CD4-positive, alpha-beta T cell (primary cell): ENCODE results near the gene DCDC1. TPM values are rescaled to one million over a fixed set of nuclear protein-coding genes. Genes with fewer than 3 reads are reported as not detected.

Experiments used
- ATAC-seq: fragments of 200-7000 bp; cut with Tn5 transposase; one replicate; pipeline ENCODE4 v1.10.0; 2022; ENCODE audit warnings: mild to moderate bottlenecking; ENCODE audit not compliant: poor library complexity
- CTCF ChIA-PET: fragments of 350-600 bp; sonication (Branson Sonifier 250); formaldehyde crosslinking; loops from one replicate; lab custom pipeline; 2021; ENCODE audit warnings: antibody characterized with exemption, inconsistent platforms; lab: Charles Lee
- POLR2A ChIA-PET: fragments of 350-600 bp; sonication (Branson Sonifier 250); formaldehyde crosslinking; loops from one replicate; lab custom pipeline; 2021; ENCODE audit warnings: antibody characterized with exemption, inconsistent platforms; lab: Charles Lee
- DNase-seq, 14 experiments: peaks; one replicate each; pipeline ENCODE4 v3.0.0-alpha.2; 2013 to 2020; ENCODE audit warnings: mixed read lengths in 2 of 14
- H3K27ac ChIP-seq, 2 donors: one replicate each; pipeline versions ENCODE4 v1.5.1 to v1.7.0; 2013; ENCODE audit warnings: low read length in 2 of 2, low read depth in 1 of 2, mild to moderate bottlenecking in 1 of 2
- H3K27me3 ChIP-seq, 2 experiments: 1 replicate in 1 of 2; 2 replicates in 1 of 2; pipeline versions ENCODE4 v1.6.1 to v1.7.0; 2013; ENCODE audit warnings: low read length in 2 of 2, control low read depth in 1 of 2, mild to moderate bottlenecking in 1 of 2, moderate library complexity in 1 of 2; ENCODE audit not compliant: insufficient read depth in 2 of 2, control insufficient read depth in 1 of 2
- H3K36me3 ChIP-seq: one replicate; pipeline ENCODE4 v1.6.1; 2013; ENCODE audit warnings: low read length, control low read depth; ENCODE audit not compliant: insufficient read depth
- H3K4me1 ChIP-seq: one replicate; pipeline ENCODE4 v1.6.1; 2013; ENCODE audit warnings: low read length, control low read depth; ENCODE audit not compliant: insufficient read depth
- H3K4me3 ChIP-seq: one replicate; pipeline ENCODE4 v1.5.1; 2013; ENCODE audit warnings: mild to moderate bottlenecking, low read length, moderate library complexity
- H3K9me3 ChIP-seq, 2 experiments: 1 replicate in 1 of 2; 2 replicates in 1 of 2; pipeline versions ENCODE4 v1.6.1 to v1.7.0; 2013; ENCODE audit warnings: low read length in 2 of 2, mild to moderate bottlenecking in 2 of 2, control low read depth in 1 of 2, moderate library complexity in 1 of 2; ENCODE audit not compliant: control insufficient read depth in 1 of 2, insufficient read depth in 1 of 2
- H3K27ac Mint-ChIP-seq: one replicate; pipeline ENCODE4 v1.8.0; 2020; ENCODE audit warnings: mixed read lengths
- H3K27me3 Mint-ChIP-seq: one replicate; pipeline ENCODE4 v1.8.0; 2021; ENCODE audit warnings: mixed read lengths
- H3K36me3 Mint-ChIP-seq: one replicate; pipeline ENCODE4 v1.8.0; 2021; ENCODE audit warnings: low read depth, mixed read lengths
- H3K4me1 Mint-ChIP-seq: one replicate; pipeline ENCODE4 v1.8.0; 2021; ENCODE audit warnings: low read depth, mixed read lengths
- H3K4me3 Mint-ChIP-seq: one replicate; pipeline ENCODE4 v1.8.0; 2020; ENCODE audit warnings: mild to moderate bottlenecking, mixed read lengths
- H3K9me3 Mint-ChIP-seq: one replicate; pipeline ENCODE4 v1.8.0; 2020; ENCODE audit warnings: mixed read lengths
- intact Hi-C, 2 experiments: fragments of 100-400 bp; cut with DNase I in 1 of 2; cut with micrococcal nuclease in 1 of 2; formaldehyde crosslinking; loops; one replicate each; pipeline versions ENCODE4 v1.15.1 to v1.9.0; 2023 to 2025; cut with DNase I, micrococcal nuclease
- total RNA-seq, 174 experiments: library from RNA in 2 of 174; stranded (reverse) in 2 of 174; gene quantifications; one replicate each; pipeline ENCODE4 v1.2.3 and lab custom pipeline; 2021 to 2026
- TF ChIP-seq, protein P1 (sequence below): fragments of 200-600 bp; IDR thresholded peaks from one replicate; pipeline ENCODE4 v1.8.0; 2022; ENCODE audit warnings: antibody characterized with exemption, mild to moderate bottlenecking

Gene DCDC1
- total RNA-seq, 2 experiments from 2014 or later, result 0.11 TPM; not detected in 1

- intact Hi-C loops, result no loop called here
- H3K27ac Mint-ChIP-seq, result no peak overlapping the region
- Histone ChIP-seq H3K36me3 (no peaks in the 10 kb centered on the region), H3K9me3 (no peaks in the 10 kb centered on the region), H3K4me3 (no peak overlapping the region), H3K27ac (no peak overlapping the region), H3K27me3 (no peaks in the 10 kb centered on the region), H3K4me1 (no peaks in the 10 kb centered on the region)
- ATAC-seq (no peak), DNase-seq (no peak)
- TF ChIP-seq, protein P1, sequence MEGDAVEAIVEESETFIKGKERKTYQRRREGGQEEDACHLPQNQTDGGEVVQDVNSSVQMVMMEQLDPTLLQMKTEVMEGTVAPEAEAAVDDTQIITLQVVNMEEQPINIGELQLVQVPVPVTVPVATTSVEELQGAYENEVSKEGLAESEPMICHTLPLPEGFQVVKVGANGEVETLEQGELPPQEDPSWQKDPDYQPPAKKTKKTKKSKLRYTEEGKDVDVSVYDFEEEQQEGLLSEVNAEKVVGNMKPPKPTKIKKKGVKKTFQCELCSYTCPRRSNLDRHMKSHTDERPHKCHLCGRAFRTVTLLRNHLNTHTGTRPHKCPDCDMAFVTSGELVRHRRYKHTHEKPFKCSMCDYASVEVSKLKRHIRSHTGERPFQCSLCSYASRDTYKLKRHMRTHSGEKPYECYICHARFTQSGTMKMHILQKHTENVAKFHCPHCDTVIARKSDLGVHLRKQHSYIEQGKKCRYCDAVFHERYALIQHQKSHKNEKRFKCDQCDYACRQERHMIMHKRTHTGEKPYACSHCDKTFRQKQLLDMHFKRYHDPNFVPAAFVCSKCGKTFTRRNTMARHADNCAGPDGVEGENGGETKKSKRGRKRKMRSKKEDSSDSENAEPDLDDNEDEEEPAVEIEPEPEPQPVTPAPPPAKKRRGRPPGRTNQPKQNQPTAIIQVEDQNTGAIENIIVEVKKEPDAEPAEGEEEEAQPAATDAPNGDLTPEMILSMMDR, result no peak
- ChIA-PET CTCF (no interaction called here), POLR2A (no interaction called here)
- no peaks in the 10 kb centered on the region for H3K9me3 Mint-ChIP-seq
- no peaks in the 10 kb centered on the region for H3K36me3 Mint-ChIP-seq
- no peak overlapping the region for H3K4me3 Mint-ChIP-seq
- peaks cover 4% of the 10 kb centered on the region for H3K27me3 Mint-ChIP-seq
- no peaks in the 10 kb centered on the region for H3K4me1 Mint-ChIP-seq
These were observed 493.3 kb downstream of the DCDC1 start for GRCh38 chr11:30876228-30876627.

DNA sequence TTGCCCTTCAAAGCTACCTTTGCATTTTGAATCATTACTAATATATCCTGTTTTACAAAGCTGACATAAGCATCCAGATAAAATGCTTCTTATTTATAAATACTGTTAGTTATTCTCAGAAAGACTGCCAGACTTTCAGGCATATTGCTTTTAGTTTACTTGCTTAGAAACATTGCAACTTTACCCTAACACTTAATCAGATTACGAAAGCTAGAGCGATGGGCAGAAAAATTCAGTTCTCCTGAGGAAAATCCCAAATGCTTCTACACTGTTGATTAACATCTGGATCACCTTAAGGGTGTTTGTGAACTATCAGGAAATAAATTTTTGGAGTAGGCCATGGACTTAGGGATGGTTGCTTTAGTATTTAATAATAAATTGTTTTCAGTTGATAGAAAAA, 493.7 kb downstream of the DCDC1 start:
- DNase-seq (no peak), ATAC-seq (no peak)
- H3K4me3 Mint-ChIP-seq, result no peak overlapping the region
- Histone ChIP-seq H3K9me3 (no peaks in the 10 kb centered on the region), H3K36me3 (no peaks in the 10 kb centered on the region), H3K27ac (no peak overlapping the region), H3K27me3 (no peaks in the 10 kb centered on the region), H3K4me3 (no peak overlapping the region), H3K4me1 (no peaks in the 10 kb centered on the region)
- ChIA-PET POLR2A (no interaction called here), CTCF (no interaction called here)
- H3K9me3 Mint-ChIP-seq, result no peaks in the 10 kb centered on the region
- no peaks in the 10 kb centered on the region for H3K4me1 Mint-ChIP-seq
- no peaks in the 10 kb centered on the region for H3K27me3 Mint-ChIP-seq
- intact Hi-C loops, result no loop called here
- TF ChIP-seq, protein P1, result no peak
- no peak overlapping the region for H3K27ac Mint-ChIP-seq
- no peaks in the 10 kb centered on the region for H3K36me3 Mint-ChIP-seq

DNA sequence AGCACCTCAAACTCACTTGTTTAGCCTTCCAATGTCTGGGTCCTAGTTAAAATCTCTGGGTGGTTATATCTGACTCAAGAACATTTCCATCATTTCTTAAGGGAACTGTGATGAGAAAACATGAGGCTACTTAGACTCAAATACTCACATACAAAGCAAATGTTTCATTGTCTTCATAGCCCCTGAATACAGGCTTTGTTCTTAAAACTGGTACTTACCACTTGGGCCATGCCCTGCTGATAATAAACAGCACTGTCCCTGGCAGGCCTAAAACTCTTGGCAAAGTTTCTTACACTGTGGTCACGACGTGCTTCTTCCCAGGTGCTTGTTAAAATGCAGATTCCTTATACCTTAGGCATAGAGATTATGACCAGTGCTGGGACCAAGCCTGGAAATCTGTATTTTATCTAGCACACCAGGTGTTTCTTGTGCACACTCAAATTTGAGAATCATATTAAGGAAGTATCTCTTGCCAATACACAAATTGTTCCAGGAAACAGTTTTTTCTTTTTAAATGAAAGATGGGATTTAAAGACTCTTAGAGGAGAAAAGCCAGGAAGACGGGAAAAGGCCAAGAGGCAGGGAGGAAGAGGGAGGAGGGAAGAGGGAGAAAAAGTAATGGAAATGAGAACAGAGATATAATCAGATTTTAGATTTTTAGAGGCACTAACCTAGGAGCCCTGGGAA, 495.5 kb downstream of the DCDC1 start:
- Histone ChIP-seq H3K27ac (no peak overlapping the region), H3K4me3 (no peak overlapping the region), H3K9me3 (no peaks in the 10 kb centered on the region), H3K36me3 (no peaks in the 10 kb centered on the region), H3K27me3 (no peaks in the 10 kb centered on the region), H3K4me1 (no peaks in the 10 kb centered on the region)
- H3K36me3 Mint-ChIP-seq, result no peaks in the 10 kb centered on the region
- no peak for DNase-seq
- ChIA-PET POLR2A (no interaction called here), CTCF (interaction anchor here (0.7 kb wide), 1 partner anchor 586 kb away, joined by 3 read pairs; no protein-coding TSS in a partner anchor)
- ATAC-seq, result no peak
- no peaks in the 10 kb centered on the region for H3K27me3 Mint-ChIP-seq
- H3K4me3 Mint-ChIP-seq, result no peak overlapping the region
- no peaks in the 10 kb centered on the region for H3K9me3 Mint-ChIP-seq
- TF ChIP-seq, protein P1, result no peak
- intact Hi-C loops, result no loop called here
- no peak overlapping the region for H3K27ac Mint-ChIP-seq
- no peaks in the 10 kb centered on the region for H3K4me1 Mint-ChIP-seq
